Measurements from ENCODE around the gene DHRSX.

Gene DHRSX

DNA sequence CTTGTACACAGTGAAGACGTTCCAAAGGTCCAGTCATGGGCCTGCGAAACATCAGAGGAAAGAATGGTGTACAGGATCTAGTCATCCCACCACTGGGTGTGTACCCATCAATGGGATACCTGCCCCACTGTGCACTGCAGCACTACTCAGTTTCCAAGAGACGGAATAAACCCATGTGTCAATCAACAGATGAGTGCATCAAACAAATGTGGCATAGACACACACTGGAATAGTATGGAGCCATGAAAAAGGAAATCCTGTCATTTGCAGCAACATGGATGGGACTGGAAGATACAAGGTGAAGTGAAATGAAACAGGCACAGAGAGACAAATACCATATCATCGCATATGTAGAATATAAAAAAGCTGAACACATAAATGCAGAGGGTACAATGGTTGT lies 48.0 kb downstream of the DHRSX start:
- DNase-seq (ENCODE audit: low read depth) = no peak

GRCh38 chrX:2452317-2452784 lies 48.4 kb downstream of the DHRSX start:
- DNase-seq (ENCODE audit: low read depth) = no peak

DNA sequence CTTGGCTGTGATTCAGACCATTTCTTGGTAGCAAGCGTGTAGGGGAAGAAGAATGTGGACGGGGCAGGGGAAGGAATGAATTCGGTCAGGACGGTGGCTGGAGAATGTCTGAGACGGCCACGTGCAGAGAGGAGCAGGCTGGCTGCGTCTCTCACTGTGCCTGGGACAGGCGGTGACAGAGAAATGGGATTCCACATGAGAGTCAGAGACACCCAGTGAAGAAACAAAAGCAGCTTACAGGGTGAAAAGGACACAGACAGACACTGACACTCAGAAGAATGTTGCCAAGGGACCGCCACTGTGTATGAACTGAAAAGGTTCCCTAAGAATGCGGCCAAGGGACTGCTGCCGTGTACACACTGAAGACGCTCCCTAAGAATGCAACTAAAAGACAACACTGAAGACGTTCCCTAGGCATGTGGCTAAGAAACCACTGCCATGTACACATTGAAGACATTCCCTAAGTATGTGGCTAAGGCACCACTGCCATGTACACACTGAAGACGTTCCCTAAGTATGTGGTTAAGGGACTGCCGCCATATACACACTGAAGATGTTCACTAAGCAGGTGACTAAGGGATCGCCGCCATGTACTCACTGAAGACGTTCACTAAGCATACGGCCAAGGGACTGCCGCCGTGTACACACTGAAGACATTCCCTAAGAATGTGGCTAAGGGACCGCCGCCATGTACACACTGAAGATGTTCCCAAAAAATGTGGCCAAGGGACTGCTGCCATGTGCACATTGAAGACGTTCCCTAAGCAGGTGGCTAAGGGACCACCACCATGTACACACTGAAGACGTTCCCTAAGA lies 49.1 kb downstream of the DHRSX start:
- no peak for DNase-seq (ENCODE audit: low read depth)

- no peak for DNase-seq (ENCODE audit: low read depth)
Observed at GRCh38 chrX:2450681-2451080, 50.1 kb downstream of the DHRSX start.

DNA sequence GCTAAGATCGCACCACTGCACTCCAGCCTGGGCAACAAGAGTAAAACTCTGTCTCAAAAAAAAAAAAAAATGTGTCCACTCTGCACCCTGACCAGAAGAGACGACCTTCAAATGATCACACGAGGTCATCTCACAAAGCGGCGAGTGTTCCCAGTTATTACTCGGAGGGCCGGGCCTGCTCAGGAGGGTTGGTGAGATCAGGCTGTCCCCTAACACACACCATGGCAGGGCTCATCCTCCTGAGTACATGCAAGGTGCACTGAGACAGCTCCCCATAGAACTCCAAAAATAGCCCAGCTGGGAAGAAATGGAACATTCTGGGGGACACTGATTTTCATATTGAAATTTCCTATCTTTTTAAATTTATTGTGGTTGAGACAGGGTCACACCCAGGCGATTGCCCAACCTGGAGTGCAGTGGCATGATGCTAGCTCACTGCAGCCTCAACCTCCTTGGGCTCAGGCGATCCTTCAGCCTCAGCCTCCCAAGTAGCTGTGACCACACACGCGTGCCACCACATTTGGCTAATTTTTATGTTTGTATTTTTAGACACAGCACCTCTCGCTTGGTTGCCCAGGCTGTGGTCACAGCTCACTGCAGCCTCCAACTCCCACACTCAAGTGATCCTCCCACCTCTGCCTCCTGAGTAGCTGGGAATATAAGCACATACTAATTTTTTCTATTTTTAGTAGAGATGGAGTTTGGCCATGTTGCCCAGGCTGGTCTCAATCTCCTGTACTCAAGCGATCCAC lies 51.5 kb downstream of the DHRSX start:
- DNase-seq (ENCODE audit: low read depth) = no peak

DNA sequence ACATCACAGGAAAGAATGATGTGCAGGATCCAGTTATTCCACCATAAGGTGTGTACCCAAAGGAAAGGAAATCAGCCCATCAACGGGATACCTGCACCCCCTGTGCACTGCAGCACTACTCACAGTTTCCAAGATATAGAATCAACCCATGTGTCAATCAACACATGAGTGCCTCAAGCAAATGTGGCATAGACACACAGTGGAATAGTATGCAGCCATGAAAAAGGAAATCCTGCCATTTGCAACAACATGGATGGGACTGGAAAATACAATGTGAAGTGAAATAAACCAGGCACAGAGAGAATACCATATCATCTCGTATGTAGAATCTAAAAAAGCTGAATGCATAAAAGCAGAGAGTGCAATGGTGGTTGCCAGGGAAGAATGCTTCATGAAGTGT lies 53.3 kb downstream of the DHRSX start:
- no peak for DNase-seq (ENCODE audit: low read depth)

DNA sequence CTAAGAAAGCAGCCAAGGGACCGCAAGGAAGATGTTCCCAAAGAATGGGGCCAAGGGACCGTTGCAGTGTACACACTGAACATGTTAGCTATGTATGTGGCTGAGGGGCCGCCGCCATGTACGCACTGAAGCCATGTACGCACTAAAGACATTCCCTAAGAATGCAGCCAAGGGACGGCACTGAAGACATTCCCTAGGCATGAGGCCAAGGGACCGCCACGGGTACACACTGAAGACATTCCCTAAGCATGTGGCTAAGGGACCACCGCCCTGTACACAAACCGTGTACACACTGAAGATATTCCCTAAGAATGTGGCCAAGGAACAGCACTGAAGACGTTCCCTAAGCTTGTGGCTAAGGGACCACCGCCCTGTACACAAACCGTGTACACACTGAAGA lies 54.0 kb downstream of the DHRSX start:
- no peak for DNase-seq (ENCODE audit: low read depth)

GRCh38 chrX:2445662-2446623 lies 54.8 kb downstream of the DHRSX start:
- DNase-seq (ENCODE audit: low read depth) = no peak

GRCh38 chrX:2442694-2443093 lies 58.1 kb downstream of the DHRSX start:
- DNase-seq (ENCODE audit: low read depth) = no peak

GRCh38 chrX:2441466-2441865 lies 59.3 kb downstream of the DHRSX start:
- no peak for DNase-seq (ENCODE audit: low read depth)

DNA sequence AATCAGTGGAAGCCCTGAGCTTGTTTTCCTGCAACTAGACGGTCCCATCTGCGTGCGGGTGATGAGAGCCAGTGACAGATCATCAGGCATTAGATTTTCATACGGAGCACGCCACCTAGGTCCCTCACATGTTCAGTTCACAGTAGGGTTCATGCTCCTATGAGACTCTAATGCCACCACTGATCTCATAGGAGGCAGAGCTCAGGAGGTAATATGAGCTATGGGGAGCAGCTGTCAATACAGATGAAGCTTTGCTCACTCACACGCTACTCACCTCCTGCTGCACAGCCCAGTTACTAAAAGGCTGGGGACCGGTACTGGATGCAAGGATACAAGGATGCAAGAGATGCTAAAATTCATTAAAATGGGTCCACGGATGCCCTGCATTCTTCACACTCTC lies 61.2 kb downstream of the DHRSX start:
- DNase-seq (ENCODE audit: low read depth) = no peak

DNA sequence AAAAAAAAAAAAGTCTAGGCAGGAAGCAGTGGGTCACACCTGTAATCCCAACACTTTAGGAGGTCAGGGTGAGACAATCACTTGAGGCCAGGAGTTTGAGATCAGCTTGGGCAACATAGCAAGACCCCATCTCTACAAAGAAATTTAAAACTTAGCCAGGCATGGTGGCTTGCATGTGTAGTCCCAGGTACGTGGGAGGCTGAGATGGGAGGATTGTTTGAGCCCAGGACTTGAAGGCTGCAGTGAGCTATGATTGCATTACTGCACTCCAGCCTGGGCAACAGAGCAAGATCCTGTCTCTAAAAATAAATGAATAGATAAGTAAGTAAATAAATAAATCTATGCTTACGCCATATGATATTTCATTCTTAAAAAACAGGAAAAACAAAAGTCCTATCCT lies 65.3 kb downstream of the DHRSX start:
- DNase-seq (ENCODE audit: low read depth) = no peak

DNA sequence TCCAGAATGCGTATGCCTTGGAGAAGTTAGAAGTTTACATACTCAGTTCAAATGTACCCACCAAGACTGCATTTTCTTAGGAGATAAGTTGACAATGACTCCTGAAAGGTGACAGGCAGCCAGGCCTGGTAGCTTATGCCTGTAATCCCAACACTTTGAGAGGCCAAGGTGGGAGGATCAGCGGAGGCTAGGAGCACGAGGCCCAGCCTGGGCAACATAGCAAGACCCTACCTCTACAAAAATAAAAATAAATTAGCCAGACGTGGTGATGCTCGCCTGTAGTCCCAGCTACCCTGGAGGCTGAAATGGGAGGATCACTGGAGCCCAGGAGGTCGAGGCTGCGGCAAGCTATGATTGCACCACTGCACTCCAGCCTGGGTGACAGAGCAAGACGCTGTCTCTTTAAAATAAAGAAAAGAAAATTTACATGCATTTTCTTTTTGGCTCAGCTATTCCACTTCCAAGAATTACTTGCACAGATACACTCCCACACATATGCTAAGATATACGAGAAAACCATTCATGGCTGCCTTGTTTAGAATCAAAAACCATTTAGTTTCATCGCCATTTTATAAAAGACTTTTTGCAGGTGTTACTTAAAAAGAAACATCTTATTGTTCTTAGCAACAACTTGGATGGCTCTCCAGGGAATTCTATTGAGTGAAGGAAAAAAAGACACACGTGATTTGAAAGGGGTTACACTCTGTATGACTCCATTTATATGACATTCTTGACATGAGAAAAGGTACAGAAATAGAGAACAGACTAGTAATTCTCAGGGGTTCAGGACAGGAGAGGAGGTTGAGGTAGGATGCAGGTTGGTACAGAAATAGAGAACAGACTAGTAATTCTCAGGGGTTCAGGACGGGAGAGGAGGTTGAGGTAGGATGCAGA lies 66.3 kb downstream of the DHRSX start:
- no peak for DNase-seq (ENCODE audit: low read depth)

- DNase-seq (ENCODE audit: low read depth) = no peak
Observed at GRCh38 chrX:2432298-2432863, 68.4 kb downstream of the DHRSX start.

DNA sequence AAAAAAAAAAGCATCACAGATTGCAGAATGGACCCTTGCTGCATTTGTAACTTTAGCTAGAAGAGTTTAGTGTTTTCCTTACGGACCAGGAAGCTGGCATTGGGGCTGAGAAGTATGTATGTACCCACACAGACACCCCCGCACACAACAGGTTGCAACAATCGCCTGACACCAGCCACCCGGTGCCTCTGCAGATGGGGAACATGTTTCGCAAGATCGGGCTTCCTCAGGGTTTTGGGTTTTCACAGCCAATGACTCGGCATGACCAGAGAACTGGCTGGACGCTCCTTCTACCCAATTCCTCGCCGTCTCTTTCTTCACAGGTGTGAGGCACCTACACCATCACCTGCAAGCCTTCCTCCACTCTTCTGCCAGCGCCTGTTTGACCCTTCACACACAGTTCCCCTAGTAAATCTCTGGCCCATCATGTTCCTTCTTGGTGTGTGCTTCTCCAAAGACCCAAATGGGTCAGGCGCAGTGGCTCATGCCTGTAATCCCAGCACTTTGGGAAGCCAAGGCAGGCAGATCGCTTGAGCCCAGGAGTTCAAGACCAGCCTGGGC lies 70.4 kb downstream of the DHRSX start:
- DNase-seq (ENCODE audit: low read depth) = no peak

DNA sequence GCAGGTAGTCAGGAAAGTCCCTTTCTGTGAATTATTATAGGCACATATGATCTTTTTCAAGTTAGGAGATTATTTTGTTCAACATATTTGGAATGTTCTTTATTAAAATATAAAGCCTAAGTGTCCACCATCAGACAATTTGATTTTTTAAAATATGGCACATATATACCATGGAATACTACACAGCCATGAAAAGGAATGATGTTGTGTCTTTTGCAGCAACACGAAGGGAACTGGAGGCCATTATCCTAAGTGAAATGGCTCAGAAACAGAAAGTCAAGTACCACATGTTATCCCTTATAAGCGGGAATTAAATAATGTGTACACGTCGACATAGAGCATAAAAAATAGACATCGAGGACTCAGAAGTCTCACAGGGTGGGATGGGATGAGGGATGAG lies 73.0 kb downstream of the DHRSX start:
- DNase-seq (ENCODE audit: low read depth) = no peak

DNA sequence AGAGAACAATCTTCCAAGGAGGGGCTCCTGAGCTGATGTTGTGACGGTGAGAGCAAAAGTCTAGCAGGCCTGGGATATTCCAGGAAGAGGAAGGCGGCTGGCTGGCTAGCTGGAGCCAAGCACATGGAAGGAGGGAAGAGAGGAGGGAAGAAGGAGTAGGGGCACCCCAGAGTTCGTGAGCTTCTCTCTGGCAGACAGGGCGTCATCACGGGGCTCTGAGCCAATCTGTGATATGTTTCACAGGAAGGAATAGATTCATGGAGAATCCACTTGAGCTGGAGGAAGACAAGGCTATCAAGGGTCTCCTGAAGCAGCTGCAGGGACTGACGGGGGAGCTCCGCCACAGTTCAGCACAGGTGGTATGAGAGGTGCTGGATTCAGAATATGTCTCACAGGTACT lies 73.6 kb downstream of the DHRSX start:
- DNase-seq (ENCODE audit: low read depth) = no peak

DNA sequence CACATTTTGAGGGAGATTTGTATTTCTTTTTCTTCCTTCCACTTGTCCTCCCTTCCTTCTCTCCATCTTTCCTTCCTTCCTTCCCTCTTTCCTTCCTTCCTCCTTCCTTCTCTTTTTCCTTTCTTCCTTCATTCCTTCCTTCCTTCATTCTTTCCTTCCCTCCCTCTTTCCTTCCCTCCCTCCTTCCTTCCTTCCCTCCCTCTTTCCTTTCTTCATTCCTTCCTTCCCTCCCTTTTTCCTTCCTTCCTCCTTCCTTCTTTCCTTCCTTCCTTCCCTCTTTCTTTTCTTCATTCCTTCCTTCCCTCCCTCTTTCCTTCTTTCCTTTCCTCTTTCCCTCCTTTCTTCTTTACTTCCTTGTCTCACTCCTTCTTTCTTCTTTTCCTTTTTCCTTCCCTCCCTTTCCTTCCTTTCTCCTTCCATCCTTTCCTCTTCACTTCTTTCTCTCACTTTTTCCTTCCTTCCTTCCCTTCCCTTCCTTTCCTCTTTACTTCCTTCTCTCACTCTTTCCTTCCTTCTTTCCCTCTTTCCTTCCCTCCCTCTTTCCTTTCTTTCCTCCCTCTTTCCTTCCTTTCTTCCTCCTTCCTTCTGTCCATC lies 74.4 kb downstream of the DHRSX start:
- DNase-seq (ENCODE audit: low read depth) = no peak

DNA sequence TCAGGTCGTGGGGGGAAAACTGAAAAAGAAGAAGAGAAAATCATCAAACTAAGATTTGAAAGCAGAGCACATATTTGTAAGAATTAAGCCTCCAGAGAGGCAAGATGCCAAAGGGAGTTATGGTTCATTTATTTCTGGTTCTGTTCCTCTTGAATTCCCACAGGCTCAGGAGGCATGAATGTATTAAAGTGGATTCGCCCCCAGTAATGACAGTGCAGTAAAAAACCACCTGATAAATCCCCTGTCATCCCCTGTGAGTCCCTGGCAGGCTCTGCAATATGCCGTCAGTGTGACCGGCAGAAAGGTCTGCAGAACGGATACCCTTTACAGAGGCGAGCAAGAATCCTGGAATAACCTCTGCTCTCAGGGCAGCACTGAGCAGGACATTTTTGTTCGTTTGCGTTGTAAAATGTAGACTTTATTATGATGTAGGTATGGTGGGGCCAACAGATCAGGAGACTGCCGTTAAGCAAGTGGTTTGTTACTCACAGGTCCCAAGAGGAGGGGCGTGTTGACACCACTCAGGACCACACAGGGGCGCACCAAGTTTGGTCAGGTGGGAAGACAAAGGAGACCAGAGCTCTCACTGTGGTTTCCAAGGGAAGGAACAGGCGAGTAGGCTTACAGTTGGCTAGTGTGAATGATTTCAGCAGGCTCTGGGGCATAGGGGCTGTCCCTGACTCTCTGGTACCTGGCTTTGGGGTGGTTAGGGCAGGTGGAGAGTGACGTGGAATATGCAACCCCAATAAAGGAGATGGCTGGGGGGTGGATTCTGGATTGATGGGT lies 75.3 kb downstream of the DHRSX start:
- DNase-seq (ENCODE audit: low read depth) = no peak
